ENCODE results near the gene TGIF2LX. TPM values are rescaled to one million over a fixed set of nuclear protein-coding genes. Genes with fewer than 3 reads are reported as not detected.

The TGIF2LX gene
- not detected in 5 replicates for total RNA-seq (2022; extraction: Qiagen RNA extraction; ENCODE audit: low read depth)

GRCh38 chrX:89921665-89922064, at the start of gene TGIF2LX:
Gene TGIF2LX (plus strand): TSS chrX:89921908. CDS start chrX:89922086, 178 bp downstream.

